Lung (tissue), 12 donors: ENCODE measurements around the gene SOS2. TPM values are rescaled to one million over a fixed set of nuclear protein-coding genes. Genes with fewer than 3 reads are reported as not detected.

Source experiments
- ATAC-seq: fragments of 200-7000 bp; cut with Tn5 transposase; one replicate; pipeline ENCODE4 v1.9.1; 2020; ENCODE audit warnings: moderate number of reproducible peaks; ENCODE audit not compliant: insufficient read depth, low FRiP score
- DNase-seq, 3 donors: peaks; one replicate each; pipeline ENCODE4 v3.0.0-alpha.2; 2013 to 2017
- H3K27ac ChIP-seq, 2 donors: one replicate each; pipeline ENCODE4 v1.5.1; 2013; ENCODE audit warnings: mild to moderate bottlenecking in 2 of 2, moderate library complexity in 2 of 2, control low read depth in 1 of 2, inconsistent platforms in 1 of 2, low read depth in 1 of 2, low read length in 1 of 2
- H3K27me3 ChIP-seq, 3 donors: one replicate each; pipeline ENCODE4 v1.5.1; 2013; ENCODE audit warnings: low read length in 2 of 3; ENCODE audit not compliant: control insufficient read depth in 3 of 3, insufficient read depth in 3 of 3
- H3K36me3 ChIP-seq, 4 donors: one replicate each; pipeline ENCODE4 v1.5.1; 2013; ENCODE audit warnings: low read length in 4 of 4, mild to moderate bottlenecking in 1 of 4, moderate library complexity in 1 of 4; ENCODE audit not compliant: control insufficient read depth in 4 of 4, insufficient read depth in 4 of 4
- H3K4me1 ChIP-seq, 5 donors: one replicate each; pipeline ENCODE4 v1.5.1; 2013; ENCODE audit warnings: low read length in 5 of 5, mild to moderate bottlenecking in 2 of 5, moderate library complexity in 1 of 5; ENCODE audit not compliant: control insufficient read depth in 5 of 5, insufficient read depth in 5 of 5
- H3K4me3 ChIP-seq: one replicate; pipeline ENCODE4 v1.5.1; 2013; ENCODE audit warnings: mild to moderate bottlenecking, control low read depth, moderate library complexity
- H3K9ac ChIP-seq, 2 donors: one replicate each; pipeline ENCODE4 v1.5.1; 2013; ENCODE audit warnings: low read length in 2 of 2, control low read depth in 1 of 2; ENCODE audit not compliant: insufficient read depth in 1 of 2
- H3K9me3 ChIP-seq, 4 donors: one replicate each; pipeline ENCODE4 v1.5.1; 2013; ENCODE audit warnings: low read length in 3 of 4, mild to moderate bottlenecking in 1 of 4, moderate library complexity in 1 of 4; ENCODE audit not compliant: control insufficient read depth in 4 of 4, insufficient read depth in 3 of 4
- WGBS, 2 donors: extraction: QIAGEN DNeasy Blood & Tissue Kit; methylation state at CpG; one replicate each; pipeline ENCODE4 v1.1.7; 2013; 5-methylcytosine and 5-hydroxymethylcytosine counted together
- polyA plus RNA-seq, 2 donors: library from polyadenylated mRNA; stranded (reverse); fragments of 200-250 nt; gene quantifications; one replicate each; pipeline ENCODE4 v1.2.1, GENCODE V29; 2013
- total RNA-seq, 2 donors: library from RNA; depleted of rRNA in 1 of 2; stranded (reverse); fragments of >200 nt in 1 of 2; gene quantifications; one replicate each; pipeline ENCODE4 v1.2.1, GENCODE V29; 2014 to 2021
- TF ChIP-seq, protein P1 (sequence below): IDR thresholded peaks from 2 replicates; pipeline ENCODE4 v1.5.1; 2012; ENCODE audit warnings: mild to moderate bottlenecking; ENCODE audit errors: control extremely low read depth, extremely low read depth
- donor health status: control.
- donor health status: control.
- donor health status: Bipolar disorder and iron deficiency.
- donor health status: healthy.
- donor health status: DM: yes; HTN: yes; CAD: no.

Gene SOS2
- total and polyA plus RNA-seq, 4 donors: 6.8 to 57.1 (median 19.1) TPM

DNA sequence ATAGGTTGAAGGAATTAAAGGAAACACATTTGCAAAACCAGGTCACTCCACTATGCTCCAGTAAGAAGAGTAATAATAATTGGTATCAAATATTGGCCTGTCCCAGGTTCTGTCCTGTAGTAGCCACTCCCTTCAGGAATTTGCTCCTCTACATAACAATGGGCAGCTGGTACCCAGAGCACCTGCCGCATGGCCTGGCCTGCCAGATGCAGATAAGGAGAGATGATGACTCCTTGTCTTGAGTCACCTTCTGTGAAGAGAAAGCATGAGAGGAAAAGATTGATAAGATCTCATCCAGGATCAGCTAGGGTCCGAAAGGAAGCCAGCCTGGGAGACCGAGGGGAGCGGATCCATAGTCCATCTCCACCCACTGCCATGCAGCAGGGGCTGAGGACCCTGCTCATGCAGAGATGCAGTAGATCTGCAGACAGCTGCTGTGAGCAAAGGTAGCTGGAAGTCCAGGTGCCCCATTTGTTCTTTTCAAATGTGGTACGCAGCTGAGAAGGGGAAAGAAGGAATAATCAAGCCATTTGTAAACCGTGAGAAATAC is 139.3 kb downstream of the SOS2 start:
- DNase-seq: no peak
- TF ChIP-seq, protein P1, sequence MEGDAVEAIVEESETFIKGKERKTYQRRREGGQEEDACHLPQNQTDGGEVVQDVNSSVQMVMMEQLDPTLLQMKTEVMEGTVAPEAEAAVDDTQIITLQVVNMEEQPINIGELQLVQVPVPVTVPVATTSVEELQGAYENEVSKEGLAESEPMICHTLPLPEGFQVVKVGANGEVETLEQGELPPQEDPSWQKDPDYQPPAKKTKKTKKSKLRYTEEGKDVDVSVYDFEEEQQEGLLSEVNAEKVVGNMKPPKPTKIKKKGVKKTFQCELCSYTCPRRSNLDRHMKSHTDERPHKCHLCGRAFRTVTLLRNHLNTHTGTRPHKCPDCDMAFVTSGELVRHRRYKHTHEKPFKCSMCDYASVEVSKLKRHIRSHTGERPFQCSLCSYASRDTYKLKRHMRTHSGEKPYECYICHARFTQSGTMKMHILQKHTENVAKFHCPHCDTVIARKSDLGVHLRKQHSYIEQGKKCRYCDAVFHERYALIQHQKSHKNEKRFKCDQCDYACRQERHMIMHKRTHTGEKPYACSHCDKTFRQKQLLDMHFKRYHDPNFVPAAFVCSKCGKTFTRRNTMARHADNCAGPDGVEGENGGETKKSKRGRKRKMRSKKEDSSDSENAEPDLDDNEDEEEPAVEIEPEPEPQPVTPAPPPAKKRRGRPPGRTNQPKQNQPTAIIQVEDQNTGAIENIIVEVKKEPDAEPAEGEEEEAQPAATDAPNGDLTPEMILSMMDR: no peak

DNA sequence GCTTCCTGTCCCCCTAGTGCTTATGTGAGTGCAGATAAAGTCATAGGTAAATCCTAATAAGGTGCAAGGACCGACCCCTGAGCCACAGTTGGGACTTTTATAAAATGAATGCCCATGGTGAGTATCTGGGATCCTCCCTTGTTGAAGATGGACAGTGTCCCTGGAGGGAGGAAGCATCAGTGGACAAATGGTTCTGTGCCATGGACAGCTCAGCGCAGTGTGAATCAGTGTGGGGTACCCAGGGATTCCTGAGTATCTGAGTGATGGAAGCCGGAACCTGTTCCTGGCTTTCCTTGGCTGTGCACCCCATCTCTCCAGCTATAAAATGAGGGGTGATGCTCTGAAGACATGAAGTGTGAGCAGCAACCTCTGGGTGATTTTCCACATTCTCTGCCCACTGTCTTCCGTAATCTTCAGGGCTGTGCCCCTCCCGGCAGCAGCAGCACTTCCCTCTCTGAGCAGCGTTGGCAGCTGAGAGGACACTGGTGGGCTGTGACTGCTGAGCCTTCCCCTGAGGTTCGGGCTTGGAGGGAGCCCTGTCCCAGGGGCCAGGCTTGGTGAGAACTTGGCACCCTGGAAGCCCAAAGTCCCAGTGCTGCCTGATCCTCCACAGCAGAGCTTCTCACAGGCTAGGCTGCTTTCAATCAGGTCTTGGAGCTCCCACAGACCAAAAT is 140.0 kb downstream of the SOS2 start:
- TF ChIP-seq, protein P1: no peak
- Histone ChIP-seq H3K4me3 (no peak overlapping the region), H3K27me3 (no peaks in the 10 kb centered on the region), H3K27ac (no peak overlapping the region), H3K9ac (no peak overlapping the region), H3K9me3 (no peaks in the 10 kb centered on the region), H3K4me1 (no peaks in the 10 kb centered on the region), H3K36me3 (peaks cover 0 to 2% (median under 1%) of the 10 kb centered on the region in 4 donors)
- ATAC-seq (no peak), DNase-seq (no peak)
- WGBS, 2 donors: 65 to 75% methylated on average over 7 of the region's 7 CpGs

More for the DNA sequence above, 139.3 kb downstream of the SOS2 start:
- H3K27me3 ChIP-seq: no peaks in the 10 kb centered on the region
- no peak overlapping the region for H3K27ac ChIP-seq
- no peak overlapping the region for H3K4me3 ChIP-seq
- WGBS, 2 donors: 91 to 94% methylated on average over 6 of the region's 6 CpGs
- H3K36me3 ChIP-seq: peaks cover 0 to 2% (median under 1%) of the 10 kb centered on the region in 4 donors
- no peaks in the 10 kb centered on the region for H3K4me1 ChIP-seq
- no peak for ATAC-seq
- no peak overlapping the region for H3K9ac ChIP-seq
- H3K9me3 ChIP-seq: no peaks in the 10 kb centered on the region

DNA sequence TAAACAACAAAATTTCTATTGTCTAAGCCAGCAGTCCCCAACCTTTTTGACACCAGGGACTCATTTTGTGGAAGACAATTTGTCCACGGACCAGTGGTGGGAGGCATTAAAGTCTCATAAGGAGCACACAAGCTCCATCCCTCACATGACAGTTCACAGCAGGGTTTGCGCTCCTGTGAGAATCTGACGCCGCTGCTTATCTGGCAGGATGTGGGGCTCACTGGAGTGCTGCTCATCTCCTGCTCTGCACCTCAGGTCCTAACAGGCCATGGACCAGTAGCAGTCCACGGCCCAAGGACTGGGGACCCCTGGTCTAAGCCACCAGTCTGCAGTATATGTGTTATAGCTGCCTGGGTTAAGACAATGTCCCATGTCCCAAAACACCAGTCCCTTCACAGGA is 142.2 kb downstream of the SOS2 start:
- Histone ChIP-seq H3K27ac (no peak overlapping the region), H3K27me3 (no peaks in the 10 kb centered on the region), H3K9me3 (no peaks in the 10 kb centered on the region), H3K9ac (no peak overlapping the region), H3K4me1 (no peaks in the 10 kb centered on the region), H3K4me3 (no peak overlapping the region), H3K36me3 (peaks cover 0 to 2% (median under 1%) of the 10 kb centered on the region in 4 donors)
- TF ChIP-seq, protein P1: no peak
- ATAC-seq (no peak), DNase-seq (no peak)
- 89 to 97% methylated on average over 5 of the region's 5 CpGs for WGBS, 2 donors

DNA sequence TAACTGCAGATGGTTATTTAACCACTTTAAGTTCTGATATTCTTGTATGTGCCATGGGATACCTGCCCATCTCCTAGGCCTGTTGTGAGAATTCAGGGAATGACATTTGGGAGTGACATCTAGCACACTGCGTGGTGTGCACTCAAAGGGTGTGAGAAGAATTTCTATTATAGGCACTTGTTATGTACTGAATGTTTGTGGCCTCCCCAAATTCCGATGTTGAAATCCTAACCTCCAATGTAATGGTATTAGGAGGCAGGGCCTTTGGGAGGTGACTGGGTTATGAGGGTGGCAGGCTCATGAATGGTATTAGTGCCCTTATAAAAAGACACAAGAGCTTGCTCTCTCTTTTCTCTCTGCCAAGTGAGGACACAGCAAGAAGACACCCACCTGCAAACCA is 142.6 kb downstream of the SOS2 start:
- H3K9me3 ChIP-seq: no peaks in the 10 kb centered on the region
- no peak overlapping the region for H3K27ac ChIP-seq
- no peaks in the 10 kb centered on the region for H3K4me1 ChIP-seq
- no peaks in the 10 kb centered on the region for H3K27me3 ChIP-seq
- no peak overlapping the region for H3K4me3 ChIP-seq
- DNase-seq (no peak), ATAC-seq (no peak)
- WGBS, 2 donors: 48 to 78% methylated on average over 2 of the region's 2 CpGs
- H3K9ac ChIP-seq: no peak overlapping the region
- peaks cover 0 to 2% (median under 1%) of the 10 kb centered on the region in 4 donors for H3K36me3 ChIP-seq
- TF ChIP-seq, protein P1: no peak
